DMS79 treated with DMSO at 0.1 percent for 48 hours (cell line): ENCODE data around the gene NIP7.

Experiments used
- DNase-seq: peaks from one replicate; lab custom pipeline; 2025; lab: John Stamatoyannopoulos, UW

The NIP7 gene

GRCh38 chr16:69318911-69319289, 20.7 kb upstream of the NIP7 start:
- no peak for DNase-seq

- DNase-seq, result no peak
Measured at GRCh38 chr16:69319381-69319780, 20.2 kb upstream of the NIP7 start.

GRCh38 chr16:69319826-69320739, 19.5 kb upstream of the NIP7 start:
- no peak for DNase-seq

GRCh38 chr16:69320740-69321073, 18.9 kb upstream of the NIP7 start:
- DNase-seq, result no peak

GRCh38 chr16:69321080-69321479, 18.5 kb upstream of the NIP7 start:
- no peak for DNase-seq

GRCh38 chr16:69322343-69322742, 17.2 kb upstream of the NIP7 start:
- DNase-seq, result no peak

- no peak for DNase-seq
Measured at GRCh38 chr16:69323415-69323814, 16.2 kb upstream of the NIP7 start.

- no peak for DNase-seq
Measured at GRCh38 chr16:69324013-69324531, 15.5 kb upstream of the NIP7 start.

- no peak for DNase-seq
Measured at GRCh38 chr16:69324585-69325253, 14.9 kb upstream of the NIP7 start.

- DNase-seq, result no peak
Measured at GRCh38 chr16:69325784-69326171, 13.8 kb upstream of the NIP7 start.

- DNase-seq, result no peak
Measured at GRCh38 chr16:69326172-69326873, 13.2 kb upstream of the NIP7 start.

GRCh38 chr16:69327585-69328310, 11.8 kb upstream of the NIP7 start:
- no peak for DNase-seq

GRCh38 chr16:69328854-69329316, 10.7 kb upstream of the NIP7 start:
- DNase-seq, result no peak

- no peak for DNase-seq
Measured at GRCh38 chr16:69329369-69330285, 9.9 kb upstream of the NIP7 start.

GRCh38 chr16:69330286-69331109, 9.1 kb upstream of the NIP7 start, which contains the start of gene PDF:
TSS of gene PDF (minus strand) at chr16:69330588. CDS start at chr16:69330570, 18 bp downstream.
- DNase-seq, result peak; percentile 65

GRCh38 chr16:69334696-69335095, 4.9 kb upstream of the NIP7 start:
- DNase-seq, result no peak

GRCh38 chr16:69338557-69339288, 849 bp upstream of the NIP7 start:
- no peak for DNase-seq

- DNase-seq, result no peak
Measured at GRCh38 chr16:69340095-69340644, 598 bp downstream of the NIP7 start.

- DNase-seq, result no peak
Measured at GRCh38 chr16:69344171-69344570, 4.6 kb downstream of the NIP7 start.
